Stimulated activated CD8-positive, alpha-beta memory T cell treated with anti-CD3 and anti-CD28 coated beads, Interleukin-12 subunit alpha, Interleukin-12 subunit beta, amount 100 ng/mL, for 1 hour (primary cell): ENCODE results near the gene RNU2-63P.
"Not testable (repeated sequence)": the region's sequence is repeated elsewhere in the genome, so short reads cannot be mapped to it uniquely, and the experiment has no call there.

Source experiments
- DNase-seq: peaks from one replicate; pipeline ENCODE4 v3.0.0-alpha.2; 2020; ENCODE audit warnings: low read depth

RNU2-63P gene

GRCh38 chr2:88016086-88016959 lies at the start of gene RNU2-63P:
RNU2-63P (minus strand) TSS chr2:88016547.
- peak; percentile 65 for DNase-seq

GRCh38 chr2:88061295-88061694 lies 44.9 kb upstream of the RNU2-63P start:
- DNase-seq: no peak

- DNase-seq: no peak
Measured at GRCh38 chr2:88060907-88061275, 44.5 kb upstream of the RNU2-63P start.

- peak; percentile 23 for DNase-seq
Measured at GRCh38 chr2:88059979-88060906, 43.9 kb upstream of the RNU2-63P start.

GRCh38 chr2:88058191-88058590 lies 41.8 kb upstream of the RNU2-63P start:
- no peak for DNase-seq

GRCh38 chr2:88057437-88057844 lies 41.1 kb upstream of the RNU2-63P start:
- no peak for DNase-seq

- peak; percentile 89 for DNase-seq
Measured at GRCh38 chr2:88055371-88056128, 39.2 kb upstream of the RNU2-63P start, which contains the start of gene KRCC1. KRCC1 (minus strand) TSS chr2:88055783; CDS start chr2:88028563, 27,220 bp downstream.

GRCh38 chr2:88054782-88055370 lies 38.5 kb upstream of the RNU2-63P start:
- no peak for DNase-seq

GRCh38 chr2:88053934-88054781 lies 37.8 kb upstream of the RNU2-63P start:
- no peak for DNase-seq

GRCh38 chr2:88053296-88053695 lies 36.9 kb upstream of the RNU2-63P start:
- no peak for DNase-seq

- no peak for DNase-seq
Measured at GRCh38 chr2:88051792-88052191, 35.4 kb upstream of the RNU2-63P start.

- no peak for DNase-seq
Measured at GRCh38 chr2:88049622-88050021, 33.3 kb upstream of the RNU2-63P start.

GRCh38 chr2:88048541-88048940 lies 32.2 kb upstream of the RNU2-63P start:
- DNase-seq: no peak

GRCh38 chr2:88045561-88045960 lies 29.2 kb upstream of the RNU2-63P start:
- not testable (repeated sequence) for DNase-seq

GRCh38 chr2:88042476-88042875 lies 26.1 kb upstream of the RNU2-63P start:
- no peak for DNase-seq

- no peak for DNase-seq
Measured at GRCh38 chr2:88038263-88039105, 22.1 kb upstream of the RNU2-63P start.

- no peak for DNase-seq
Measured at GRCh38 chr2:88036606-88037005, 20.3 kb upstream of the RNU2-63P start.

GRCh38 chr2:88036182-88036581 lies 19.8 kb upstream of the RNU2-63P start:
- no peak for DNase-seq

- no peak for DNase-seq
Measured at GRCh38 chr2:88032070-88032702, 15.8 kb upstream of the RNU2-63P start.
